Stimulated activated naive CD4-positive, alpha-beta T cell treated with Interleukin-2 at 50 U/mL for 16 hours (primary cell): ENCODE measurements around the gene MEIS3.
"Not testable (repeated sequence)": the region's sequence is repeated elsewhere in the genome, so short reads cannot be mapped to it uniquely, and the experiment has no call there.

ENCODE experiments used
- DNase-seq: peaks from one replicate; lab custom pipeline; 2025; lab: John Stamatoyannopoulos, UW

The MEIS3 gene

DNA sequence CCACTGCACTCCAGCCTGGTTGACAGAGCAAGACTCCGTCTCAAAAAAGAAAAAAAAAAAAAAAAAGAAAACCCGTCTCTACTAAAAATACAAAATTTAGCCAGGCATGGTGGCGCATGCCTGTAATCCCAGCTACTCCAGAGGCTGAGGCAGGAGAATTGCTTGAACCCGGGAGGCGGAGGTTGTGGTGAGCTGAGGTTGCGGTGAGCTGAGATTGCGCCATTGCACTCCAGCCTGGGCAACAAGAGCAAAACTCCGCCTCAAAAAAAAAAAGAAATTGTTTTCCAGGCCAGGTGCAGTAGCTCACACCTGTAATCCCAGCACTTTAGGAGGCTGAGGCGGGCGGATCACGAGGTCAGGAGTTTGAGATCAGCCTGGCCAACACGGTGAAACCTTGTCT, 32.7 kb downstream of the MEIS3 start:
- DNase-seq: not testable (repeated sequence)

DNA sequence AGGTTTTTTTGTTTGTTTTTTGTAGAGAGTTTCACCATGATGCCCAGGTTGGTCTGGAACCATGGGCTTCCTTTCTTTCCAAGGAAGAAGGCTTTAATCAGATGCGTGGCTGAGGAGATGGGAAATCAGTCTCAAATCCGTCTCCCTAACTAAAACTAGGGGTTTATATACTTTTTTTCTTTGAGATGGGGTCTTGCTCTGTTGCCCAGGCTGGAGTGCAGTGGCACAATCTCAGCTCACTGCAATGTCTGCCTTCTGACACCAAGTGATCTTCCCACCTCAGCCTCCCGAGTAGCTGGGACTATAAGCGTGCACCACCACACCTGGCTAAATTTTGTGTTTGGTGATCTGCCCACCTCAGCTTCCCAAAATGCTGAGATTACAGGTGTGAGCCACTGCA, 34.8 kb downstream of the MEIS3 start:
- not testable (repeated sequence) for DNase-seq

DNA sequence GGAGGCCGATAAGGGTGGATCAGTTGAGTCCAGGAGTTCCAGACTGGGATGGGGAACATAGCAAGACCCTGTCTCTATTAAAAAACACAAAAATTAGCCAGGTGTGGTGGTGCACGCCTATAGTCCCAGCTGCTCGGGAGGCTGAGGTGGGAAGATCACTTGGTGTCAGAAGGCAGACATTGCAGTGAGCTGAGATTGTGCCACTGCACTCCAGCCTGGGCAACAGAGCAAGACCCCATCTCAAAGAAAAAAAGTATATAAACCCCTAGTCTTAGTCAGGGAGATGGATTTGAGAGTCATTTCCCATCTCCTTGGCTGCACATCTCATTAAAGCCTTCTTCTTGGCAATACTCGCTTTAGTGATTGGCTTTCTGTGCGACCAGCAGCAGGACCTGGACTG, 35.4 kb downstream of the MEIS3 start:
- DNase-seq: not testable (repeated sequence)

DNA sequence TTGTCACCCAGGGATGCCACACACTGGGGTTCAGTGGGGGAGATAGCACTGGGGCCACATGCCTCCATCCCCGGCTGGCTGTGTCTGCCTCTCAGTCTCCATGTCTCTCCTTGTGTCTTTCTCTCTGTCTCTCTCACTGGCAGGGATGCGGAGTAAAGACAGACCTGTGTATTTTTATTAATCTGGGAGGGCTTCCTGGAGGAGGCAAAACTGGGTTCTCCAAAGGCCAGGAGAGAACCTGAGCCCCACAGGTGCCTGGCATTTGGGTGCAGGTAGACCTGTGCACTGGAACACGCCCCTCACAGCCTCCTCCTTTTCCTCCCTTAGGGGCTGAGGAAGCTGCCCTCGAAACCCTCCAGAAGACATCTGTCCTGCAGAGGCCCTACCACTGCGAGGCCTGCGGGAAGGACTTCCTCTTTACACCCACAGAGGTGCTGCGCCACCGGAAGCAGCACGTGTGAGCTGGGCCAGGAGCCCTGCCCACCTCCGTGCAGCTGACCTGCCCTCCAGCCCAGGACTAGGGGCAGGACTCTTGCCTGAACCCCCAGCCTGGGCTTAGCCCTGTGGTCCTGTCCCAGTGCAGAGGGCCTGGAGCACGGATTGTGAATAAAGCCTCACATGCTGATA, 37.6 kb downstream of the MEIS3 start:
- no peak for DNase-seq

DNA sequence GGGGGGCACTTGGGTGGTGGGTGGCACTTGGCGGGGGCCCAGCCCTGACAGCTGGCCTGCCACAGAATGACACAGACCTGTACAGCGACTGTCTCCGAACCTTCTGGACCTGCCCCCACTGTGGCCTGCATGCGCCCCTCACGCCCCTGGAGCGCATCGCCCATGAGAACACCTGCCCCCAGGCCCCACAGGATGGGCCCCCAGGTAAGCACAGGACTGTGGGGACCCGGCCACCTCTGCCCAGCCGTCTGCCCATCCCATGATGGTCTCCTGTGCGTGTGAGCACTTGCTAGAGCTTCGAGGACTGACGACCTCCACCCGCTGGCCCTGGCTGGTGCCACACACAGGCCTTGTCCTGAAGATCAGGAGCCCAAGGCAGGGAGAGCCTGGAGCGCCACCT, 38.2 kb downstream of the MEIS3 start:
- no peak for DNase-seq

DNA sequence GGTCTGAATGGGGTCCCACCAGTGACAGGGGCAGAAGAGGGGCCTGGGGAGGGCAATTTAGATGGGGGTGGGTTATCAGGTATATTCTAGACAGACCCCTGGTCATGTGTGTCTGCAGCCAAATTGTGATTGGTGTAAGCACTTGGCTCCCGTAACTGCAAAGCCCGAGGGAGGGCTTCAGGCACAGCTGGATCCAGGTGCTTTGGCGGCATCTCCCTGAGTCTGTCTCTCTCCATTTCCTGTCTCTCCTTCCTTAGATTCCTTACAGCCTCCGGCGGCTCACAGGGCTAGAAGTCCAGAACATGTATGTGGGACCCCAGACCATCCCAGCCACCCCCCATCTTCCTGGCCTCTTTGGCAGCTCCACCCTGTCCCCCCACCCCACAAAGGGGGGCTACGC, 38.8 kb downstream of the MEIS3 start:
- DNase-seq: no peak

DNA sequence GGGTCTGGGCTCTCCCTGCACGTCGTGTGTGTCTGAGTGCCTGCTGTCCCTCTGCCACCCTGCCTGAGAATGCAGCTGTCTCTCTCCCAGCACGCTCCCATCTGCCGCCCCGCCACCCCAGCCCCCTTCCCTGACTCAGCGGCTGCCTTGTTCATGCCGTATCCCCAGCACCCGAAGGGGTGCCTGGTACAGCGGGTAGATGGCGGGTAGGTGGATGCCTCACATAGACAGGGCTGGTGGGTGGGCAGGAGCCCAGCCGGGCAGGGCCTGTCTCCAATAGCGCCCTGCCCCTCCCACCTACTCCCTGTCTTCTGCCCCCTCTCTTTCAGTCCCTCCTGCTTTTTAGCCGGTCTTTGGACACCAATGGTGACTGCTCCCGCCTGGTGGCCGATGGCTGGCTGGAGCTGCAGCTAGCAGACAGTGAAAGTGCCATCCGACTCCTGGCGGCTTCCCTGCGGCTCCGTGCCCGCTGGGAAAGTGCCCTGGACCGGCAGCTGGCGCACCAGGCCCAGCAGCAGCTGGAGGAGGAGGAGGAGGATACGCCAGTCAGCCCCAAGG, 39.9 kb downstream of the MEIS3 start:
- DNase-seq: no peak

DNA sequence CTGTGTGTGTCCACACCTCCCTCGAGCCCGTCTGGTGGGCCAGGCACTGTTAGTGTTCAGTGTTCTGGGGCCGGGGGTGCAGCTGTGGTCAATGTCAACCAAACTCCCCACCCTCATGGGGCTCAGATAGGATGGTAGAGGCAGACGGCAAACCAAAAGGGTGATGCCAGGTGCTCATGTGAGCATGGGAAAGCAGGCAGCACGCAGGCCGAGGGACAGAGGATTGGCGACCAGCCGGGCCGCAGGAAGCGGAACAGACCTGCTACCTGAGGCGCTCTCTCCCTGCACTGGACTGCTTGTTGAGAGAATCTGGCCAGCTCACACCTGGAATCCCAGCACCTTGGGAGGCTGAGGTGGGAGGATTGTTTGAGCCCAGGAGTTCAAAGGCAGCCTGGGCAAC, 41.1 kb downstream of the MEIS3 start:
- DNase-seq: no peak

DNA sequence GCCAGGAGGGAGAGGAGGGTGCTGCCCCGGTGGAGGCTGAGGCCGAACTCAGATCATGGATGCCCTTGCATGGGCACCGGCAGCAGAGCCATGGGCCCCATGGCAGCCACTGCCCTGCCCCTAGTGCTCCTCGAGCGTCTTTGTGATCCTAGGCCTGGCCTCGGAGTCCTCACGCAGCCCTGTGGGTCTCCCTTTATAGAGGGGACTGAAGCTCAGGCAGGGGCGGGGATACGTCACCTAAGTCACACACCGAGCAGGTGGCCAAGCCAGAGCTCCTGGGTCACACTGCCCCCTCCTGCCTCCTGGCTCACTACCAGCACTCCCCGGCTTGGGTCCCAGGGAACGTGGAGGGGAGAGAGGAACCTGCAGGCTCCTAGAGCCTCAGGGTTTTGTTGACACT, 41.5 kb downstream of the MEIS3 start:
- DNase-seq: no peak

DNA sequence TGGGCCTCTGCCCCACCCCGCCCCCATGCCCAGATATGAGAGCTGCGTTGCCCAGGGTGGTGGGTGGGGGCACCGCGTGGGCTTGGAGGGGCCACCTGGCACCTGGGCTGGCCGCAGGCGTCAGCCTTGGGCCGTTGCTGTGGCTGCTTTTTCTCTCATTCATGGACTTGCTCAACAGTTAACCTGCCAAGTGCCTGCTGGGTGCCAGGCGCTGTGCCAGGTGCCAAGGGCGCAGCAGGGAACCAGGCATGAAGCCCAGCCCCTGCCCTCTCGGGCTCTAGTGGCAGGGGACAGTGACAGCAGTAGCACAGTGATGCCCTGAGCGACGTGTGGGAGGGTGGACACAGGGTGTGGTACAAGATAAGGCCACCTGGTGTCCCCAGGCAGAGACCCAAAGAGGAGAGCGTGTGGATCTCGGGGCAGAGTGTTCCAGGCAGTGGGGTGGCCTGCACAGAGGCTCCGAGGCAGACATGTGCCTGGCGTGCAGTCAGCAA, 42.1 kb downstream of the MEIS3 start:
- no peak for DNase-seq

DNA sequence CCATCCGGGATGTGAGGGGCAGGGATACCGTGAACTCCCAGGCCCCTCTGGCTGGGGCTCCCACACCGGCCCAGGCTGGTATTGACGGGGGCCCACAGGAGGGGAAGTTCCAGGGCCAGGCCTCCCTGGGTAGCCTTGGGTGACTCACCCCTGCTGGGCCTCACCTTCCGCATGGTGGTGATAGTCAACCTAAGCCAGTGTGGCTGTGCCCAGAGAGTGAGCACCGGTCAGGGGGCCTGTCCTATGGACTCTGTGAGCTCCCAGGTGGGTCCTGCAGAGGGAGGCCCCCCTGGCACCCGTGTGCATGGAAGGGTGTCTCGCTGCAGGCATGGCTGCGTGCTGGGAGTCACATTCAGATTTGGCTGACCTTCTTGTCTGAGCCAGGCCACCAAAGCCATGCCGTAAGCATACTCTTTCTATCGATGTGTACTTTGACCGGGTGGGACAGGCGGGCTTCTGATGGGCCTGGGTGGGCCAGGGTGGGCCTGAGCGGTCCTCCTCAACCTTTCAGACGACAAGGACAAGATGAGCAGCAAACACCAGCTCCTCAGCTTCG, 42.7 kb downstream of the MEIS3 start:
- DNase-seq: no peak

DNA sequence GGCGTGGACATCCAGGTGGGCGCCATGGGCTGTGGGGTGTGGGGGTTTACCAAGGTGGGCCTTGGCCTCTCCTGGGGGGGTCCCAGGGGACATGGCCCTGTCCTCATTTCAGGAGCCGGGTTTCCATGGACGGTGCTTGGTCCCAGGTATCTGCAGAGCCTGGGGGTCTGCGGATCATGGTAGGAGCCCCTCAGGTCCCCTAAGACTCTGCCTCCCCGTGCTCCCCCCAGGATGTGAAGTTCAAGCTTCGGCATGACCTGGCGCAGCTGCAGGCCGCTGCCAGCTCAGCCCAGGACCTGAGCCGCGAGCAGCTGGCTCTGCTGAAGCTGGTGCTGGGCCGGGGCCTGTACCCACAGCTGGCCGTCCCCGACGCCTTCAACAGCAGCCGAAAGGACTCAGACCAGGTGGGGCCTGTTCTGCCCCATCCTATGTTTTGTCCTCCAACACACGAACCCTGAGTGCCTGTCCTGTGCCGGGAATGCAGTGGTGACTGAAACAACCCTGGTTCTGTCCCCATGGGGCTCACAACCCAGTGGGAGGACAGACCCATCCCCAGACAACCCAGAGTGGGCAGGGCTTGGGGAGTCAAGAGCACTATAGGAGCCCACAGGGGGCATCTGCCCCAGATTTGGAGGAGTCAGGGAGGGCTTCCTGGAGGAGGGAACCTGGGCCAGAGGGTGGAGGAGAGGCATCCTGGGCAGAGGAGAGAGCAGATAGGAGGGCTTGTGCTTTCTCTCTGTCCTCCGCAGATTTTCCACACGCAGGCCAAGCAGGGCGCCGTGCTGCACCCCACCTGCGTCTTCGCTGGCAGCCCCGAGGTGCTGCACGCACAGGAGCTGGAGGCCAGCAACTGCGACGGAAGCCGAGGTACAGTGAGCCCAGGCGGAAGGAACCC, 43.4 kb downstream of the MEIS3 start:
- DNase-seq: no peak

DNA sequence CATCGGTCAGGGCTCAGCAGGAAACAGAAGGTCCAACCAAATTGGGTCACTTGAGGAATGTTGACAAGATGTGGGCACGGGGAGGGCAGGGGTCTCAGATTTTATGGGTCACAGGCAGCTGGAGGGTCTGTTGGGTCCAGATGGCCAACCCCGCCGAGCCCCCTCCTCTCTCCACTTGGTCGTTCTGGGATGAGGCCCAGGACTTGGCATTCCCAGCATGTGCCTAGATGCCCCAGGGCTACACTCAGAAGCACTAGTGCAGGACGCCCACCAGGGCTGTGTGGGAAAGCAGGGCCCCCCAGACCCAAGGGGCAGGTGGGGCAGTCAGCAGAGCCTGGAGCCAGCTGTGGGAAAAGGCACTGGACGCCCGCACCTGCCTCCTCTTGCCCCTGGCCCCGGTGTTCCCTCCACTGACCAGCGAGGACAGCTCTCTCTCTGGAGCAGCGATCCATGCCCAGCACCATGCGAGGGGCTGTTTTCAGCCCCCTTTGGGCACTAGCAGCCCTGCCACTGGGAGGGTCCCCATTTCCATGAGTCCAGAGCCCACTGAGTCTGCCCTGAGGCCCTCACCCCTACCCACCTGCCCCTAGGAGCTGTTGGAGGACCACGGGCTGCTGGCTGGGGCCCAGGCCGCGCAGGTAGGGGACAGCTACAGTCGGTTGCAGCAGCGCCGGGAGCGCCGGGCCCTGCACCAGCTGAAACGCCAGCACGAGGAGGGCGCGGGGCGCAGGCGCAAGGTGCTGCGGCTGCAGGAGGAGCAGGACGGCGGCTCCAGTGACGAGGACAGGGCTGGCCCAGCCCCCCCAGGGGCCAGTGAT, 44.2 kb downstream of the MEIS3 start:
- DNase-seq: no peak

DNA sequence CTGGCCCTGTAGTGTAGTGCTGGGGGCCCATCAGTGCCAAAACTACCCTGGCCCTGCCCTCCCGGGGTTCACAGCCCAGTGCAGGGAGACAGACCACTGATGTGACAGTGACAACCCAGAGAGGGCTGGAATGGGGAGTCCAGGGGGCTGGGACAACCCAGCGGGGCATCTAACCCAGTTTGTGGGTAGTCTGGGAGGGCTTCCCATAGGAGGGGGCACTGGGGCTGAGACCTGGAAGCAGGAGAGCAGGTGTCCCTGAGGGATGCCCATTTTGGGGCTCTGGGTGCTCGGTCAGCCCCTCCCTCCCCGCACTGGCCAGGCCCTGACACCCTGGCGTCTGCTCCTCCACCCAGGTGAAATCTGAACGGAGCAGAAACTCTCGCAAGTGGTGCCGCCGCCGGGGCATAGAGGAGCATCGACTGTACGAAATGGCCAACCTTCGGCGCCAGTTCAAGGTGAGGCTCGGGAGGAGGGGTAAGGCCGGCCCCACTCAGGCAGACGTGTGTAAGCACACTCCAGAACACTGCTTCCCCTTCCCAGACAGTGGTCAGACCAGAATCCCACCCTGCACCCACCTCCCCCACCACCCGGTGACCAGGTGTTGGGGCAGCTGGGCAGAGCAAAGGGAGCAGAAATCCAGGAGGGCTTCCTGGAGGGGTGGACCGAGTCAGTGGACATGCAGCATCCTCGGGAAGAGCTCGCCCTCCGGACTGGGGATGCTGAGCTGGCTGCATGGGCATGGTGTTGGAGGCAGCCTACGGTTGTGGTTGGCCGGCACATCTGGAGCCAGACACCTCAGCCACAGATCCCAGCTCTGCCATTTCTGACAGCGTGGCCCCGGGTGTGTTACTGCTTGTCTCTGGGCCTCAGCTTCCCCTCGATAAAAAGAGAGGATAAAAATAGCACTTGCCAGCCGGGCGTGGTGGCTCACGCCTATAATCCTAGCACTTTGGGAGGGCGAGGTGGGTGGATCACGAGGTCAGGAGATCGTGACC, 45.8 kb downstream of the MEIS3 start:
- DNase-seq: no peak

DNA sequence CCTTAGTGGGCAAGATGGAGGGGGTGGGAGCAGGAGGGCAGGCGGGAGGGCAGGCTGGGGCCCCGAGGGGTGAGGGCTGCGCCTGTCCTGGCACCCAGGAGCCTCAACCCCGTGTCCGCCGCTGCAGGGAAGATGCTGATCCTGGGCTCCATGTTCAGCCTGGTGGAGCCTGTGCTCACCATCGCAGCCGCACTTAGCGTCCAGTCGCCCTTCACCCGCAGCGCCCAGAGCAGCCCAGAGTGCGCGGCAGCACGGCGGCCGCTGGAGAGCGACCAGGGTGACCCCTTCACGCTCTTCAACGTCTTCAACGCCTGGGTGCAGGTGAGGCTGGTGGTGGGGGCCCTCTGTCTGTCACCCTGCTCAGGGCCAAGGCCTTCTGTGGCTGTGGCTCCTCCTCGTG, 46.7 kb downstream of the MEIS3 start:
- DNase-seq: no peak

DNA sequence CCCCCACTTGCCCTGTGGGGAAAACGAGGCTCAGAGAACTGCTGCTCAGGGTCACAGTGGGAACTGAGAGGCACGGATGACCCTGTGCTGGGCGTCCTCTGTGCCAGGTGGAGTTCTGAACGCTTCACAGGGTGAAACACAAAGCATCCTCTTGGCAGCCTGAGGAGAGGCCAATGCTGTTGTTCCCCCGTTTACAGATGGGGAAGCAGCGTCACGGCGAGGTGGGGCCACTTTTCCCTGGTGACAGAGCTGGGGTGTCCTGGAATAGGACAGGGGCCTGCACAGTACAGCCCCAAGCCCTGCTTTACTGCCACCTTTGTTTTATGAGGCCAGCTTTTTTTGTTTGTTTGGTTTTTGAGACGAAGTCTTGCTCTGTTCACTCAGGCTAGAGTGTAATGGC, 48.1 kb downstream of the MEIS3 start:
- no peak for DNase-seq

DNA sequence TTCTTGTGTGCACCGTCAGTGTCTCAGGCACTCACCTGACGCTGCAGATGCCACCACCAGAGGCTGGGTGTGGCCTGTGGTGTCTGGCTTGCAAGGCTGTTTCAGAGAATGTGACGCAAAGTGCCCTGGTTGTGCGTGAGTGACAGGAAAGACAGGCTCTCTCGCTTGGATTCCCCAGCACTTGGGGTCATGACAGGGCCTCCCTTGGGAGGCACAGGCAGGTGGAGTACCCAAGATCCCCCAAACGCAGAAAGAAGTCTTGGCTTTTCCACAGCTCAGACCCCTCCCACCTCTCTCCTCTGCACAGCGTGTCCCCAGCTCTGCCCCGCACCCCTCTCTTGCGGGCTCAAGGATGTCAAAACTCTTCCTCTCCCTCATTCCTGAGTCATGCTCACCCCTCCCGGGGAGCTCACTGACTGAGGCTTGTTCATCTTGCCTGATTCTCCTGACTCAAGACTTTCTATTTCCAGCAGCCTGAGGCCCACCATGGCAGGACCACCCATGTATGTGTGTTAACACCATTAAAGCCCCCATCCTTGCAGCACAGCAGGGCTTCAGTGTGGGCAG, 49.2 kb downstream of the MEIS3 start:
- no peak for DNase-seq

DNA sequence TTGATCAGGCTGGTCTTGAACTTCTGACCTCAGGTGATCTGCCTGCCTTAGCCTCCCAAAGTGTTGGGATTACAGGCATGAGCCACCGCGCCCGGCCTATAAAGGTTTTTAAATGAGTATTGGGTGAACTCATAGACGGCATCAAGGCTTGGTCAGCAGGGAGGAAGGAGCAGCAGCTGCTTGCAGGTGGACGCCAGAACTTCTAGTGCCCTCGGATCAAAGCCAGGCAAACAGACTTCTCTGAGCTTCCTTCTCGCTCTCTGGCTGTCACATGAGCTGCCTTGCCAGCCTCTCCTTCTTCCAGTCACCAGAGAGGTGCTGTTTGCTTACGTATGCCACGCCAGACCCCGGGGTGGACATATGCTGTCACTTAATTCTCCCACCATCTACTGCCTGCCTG, 53.9 kb downstream of the MEIS3 start:
- DNase-seq: not testable (repeated sequence)

DNA sequence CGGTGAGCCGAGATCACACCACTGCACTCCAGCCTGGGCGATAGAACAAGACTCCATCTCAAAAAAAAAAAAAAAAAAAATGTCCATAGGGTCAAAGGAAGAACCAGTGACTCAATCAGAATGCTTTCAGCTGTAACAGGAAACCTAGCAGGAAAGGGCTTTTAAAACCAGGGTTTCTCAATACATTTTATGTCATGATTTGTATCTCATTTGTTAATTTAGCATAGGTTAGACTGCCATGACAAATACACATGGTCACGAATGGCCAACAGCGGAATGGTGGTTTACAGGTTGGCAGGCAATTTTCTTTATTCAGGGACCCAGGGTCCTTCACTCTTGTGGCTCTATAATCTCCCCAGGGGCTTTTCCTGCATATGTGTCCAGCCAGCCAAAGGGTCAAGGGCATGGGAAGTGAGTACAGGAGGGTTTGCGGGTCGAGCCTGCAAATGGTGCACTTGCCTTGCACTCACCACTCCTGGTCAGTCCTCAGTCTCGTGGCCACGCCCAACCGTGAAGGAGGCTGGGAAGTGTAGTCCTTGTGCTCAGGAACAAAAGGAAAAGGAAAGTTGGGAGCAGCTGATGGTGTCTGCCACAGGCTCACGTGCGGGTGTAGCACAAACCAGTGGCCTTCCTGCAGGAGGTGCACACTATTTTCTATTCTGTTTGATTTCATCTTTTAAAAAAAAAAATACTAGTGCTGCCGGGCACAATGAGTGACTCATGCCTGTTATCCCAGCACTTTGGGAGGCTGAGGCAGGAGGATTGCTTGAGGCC, 55.4 kb downstream of the MEIS3 start:
- DNase-seq: no peak

DNA sequence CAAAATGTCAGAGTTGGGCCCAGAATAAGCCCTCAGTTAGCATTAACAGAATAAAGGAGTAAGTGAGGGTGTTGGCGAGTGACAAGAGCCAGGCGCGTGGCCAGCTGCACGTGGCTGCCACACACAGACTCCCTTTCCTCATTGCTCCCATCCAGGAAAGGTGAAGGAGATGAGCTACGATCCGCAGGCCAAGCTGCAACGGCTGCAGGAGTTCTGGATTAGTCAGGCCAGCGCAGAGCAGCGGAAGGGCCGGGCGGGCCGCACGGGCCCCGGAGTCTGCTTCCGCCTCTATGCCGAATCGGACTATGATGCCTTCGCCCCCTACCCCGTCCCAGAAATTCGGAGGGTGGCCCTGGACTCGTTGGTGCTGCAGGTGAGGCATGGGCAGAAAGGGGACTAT, 57.0 kb downstream of the MEIS3 start:
- no peak for DNase-seq
